PFSK-1 (cell line): Measurements from ENCODE around the gene CNEP1R1.

Experiments
- POLR2AphosphoS5 ChIP-seq: IDR thresholded peaks from 2 replicates; pipeline ENCODE4 v1.6.1; 2012; ENCODE audit warnings: low read depth, mild to moderate bottlenecking, control low read depth, low read length, moderate library complexity
- TAF1 ChIP-seq: IDR thresholded peaks from 2 replicates; pipeline ENCODE4 v1.6.1; 2012; ENCODE audit warnings: low read length, control low read depth, borderline replicate concordance; ENCODE audit not compliant: insufficient read depth

DNA sequence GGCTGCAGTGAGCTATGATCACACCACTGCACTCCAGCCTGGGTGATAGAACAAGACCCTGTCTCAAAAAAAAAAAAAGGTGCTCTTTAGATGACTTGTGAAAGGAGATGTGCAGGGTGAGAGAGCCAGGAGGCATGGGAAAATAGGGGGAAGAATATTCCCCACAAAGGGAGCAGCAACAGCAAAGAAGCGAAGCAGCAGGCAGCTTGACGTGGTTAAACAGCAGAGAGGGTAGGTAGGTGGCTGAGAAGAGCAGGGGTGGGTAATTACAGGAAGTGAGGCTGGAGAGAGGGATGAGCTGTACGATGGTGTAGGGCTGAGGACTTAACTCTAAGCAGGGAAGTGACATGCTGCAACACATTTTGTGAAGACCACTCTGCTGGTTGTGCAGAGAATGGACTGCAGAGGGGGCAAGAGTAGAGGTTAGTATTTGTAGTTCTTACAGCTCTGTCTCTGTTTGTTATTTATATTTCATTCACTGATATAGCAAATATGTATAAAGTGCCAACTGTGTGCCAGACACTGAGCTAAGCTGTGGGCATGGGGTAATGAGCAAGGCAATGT, 42.3 kb downstream of the CNEP1R1 start:
- no peak for TF ChIP-seq POLR2AphosphoS5
- TF ChIP-seq TAF1 = no peak
